Activated B cell treated with CpG ODN at 0.5 μM for 24 hours (primary cell): ENCODE measurements around the gene ATP6V1F. TPM values are rescaled to one million over a fixed set of nuclear protein-coding genes. Genes with fewer than 3 reads are reported as not detected.

ENCODE experiments used
- ATAC-seq: fragments of 200-7000 bp; cut with Tn5 transposase; one replicate; pipeline ENCODE4 v1.10.0; 2021; ENCODE audit warnings: low read depth, mild to moderate bottlenecking, moderate library complexity
- CTCF ChIA-PET: fragments of 350-600 bp; sonication (Branson Sonifier 250); formaldehyde crosslinking; loops from one replicate; lab custom pipeline; 2021; ENCODE audit warnings: antibody characterized with exemption; lab: Charles Lee
- POLR2A ChIA-PET: fragments of 350-600 bp; sonication (Branson Sonifier 250); formaldehyde crosslinking; loops from one replicate; lab custom pipeline; 2021; ENCODE audit warnings: antibody characterized with exemption; lab: Charles Lee
- DNase-seq: peaks from one replicate; pipeline ENCODE4 v3.0.0; 2022
- H3K27ac Mint-ChIP-seq: one replicate; pipeline ENCODE4 v1.8.0; 2020; ENCODE audit warnings: mixed read lengths
- H3K27me3 Mint-ChIP-seq: one replicate; pipeline ENCODE4 v1.8.0; 2021; ENCODE audit warnings: mixed read lengths
- H3K36me3 Mint-ChIP-seq: one replicate; pipeline ENCODE4 v1.8.0; 2021; ENCODE audit warnings: low read depth, mixed read lengths
- H3K4me1 Mint-ChIP-seq: one replicate; pipeline ENCODE4 v1.8.0; 2021; ENCODE audit warnings: mixed read lengths
- H3K4me3 Mint-ChIP-seq: one replicate; pipeline ENCODE4 v1.8.0; 2020; ENCODE audit warnings: mild to moderate bottlenecking, mixed read lengths
- H3K9me3 Mint-ChIP-seq: one replicate; pipeline ENCODE4 v1.8.0; 2020; ENCODE audit warnings: mixed read lengths
- intact Hi-C: fragments of 100-400 bp; cut with micrococcal nuclease; formaldehyde crosslinking; loops from one replicate; pipeline ENCODE4 v1.15.1; 2024
- total RNA-seq: library from RNA; stranded (reverse); gene quantifications from 2 replicates; pipeline ENCODE4 v1.2.3, GENCODE V29; 2022
- TF ChIP-seq, protein P1 (sequence below): fragments of 200-600 bp; IDR thresholded peaks from one replicate; pipeline ENCODE4 v1.8.0; 2022; ENCODE audit warnings: antibody characterized with exemption, mild to moderate bottlenecking

Gene ATP6V1F
- total RNA-seq, 1 donor from 2014 or later, result 100.0 TPM

GRCh38 chr7:128886391-128887168 lies 23.9 kb downstream of the ATP6V1F start:
- Mint-ChIP-seq H3K27me3 (peaks cover 11% of the 10 kb centered on the region), H3K27ac (no peak overlapping the region), H3K4me1 (peaks cover 5% of the 10 kb centered on the region), H3K36me3 (no peaks in the 10 kb centered on the region), H3K9me3 (no peaks in the 10 kb centered on the region), H3K4me3 (no peak overlapping the region)
- intact Hi-C loops, result no loop called here
- TF ChIP-seq, protein P1, sequence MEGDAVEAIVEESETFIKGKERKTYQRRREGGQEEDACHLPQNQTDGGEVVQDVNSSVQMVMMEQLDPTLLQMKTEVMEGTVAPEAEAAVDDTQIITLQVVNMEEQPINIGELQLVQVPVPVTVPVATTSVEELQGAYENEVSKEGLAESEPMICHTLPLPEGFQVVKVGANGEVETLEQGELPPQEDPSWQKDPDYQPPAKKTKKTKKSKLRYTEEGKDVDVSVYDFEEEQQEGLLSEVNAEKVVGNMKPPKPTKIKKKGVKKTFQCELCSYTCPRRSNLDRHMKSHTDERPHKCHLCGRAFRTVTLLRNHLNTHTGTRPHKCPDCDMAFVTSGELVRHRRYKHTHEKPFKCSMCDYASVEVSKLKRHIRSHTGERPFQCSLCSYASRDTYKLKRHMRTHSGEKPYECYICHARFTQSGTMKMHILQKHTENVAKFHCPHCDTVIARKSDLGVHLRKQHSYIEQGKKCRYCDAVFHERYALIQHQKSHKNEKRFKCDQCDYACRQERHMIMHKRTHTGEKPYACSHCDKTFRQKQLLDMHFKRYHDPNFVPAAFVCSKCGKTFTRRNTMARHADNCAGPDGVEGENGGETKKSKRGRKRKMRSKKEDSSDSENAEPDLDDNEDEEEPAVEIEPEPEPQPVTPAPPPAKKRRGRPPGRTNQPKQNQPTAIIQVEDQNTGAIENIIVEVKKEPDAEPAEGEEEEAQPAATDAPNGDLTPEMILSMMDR, result no peak
- ChIA-PET POLR2A (no interaction called here), CTCF (interaction anchor here (0.6 to 1.3 kb wide), 2 partner anchors 11 to 278 kb away, joined by 3 read pairs; no protein-coding TSS in a partner anchor)
- no peak for DNase-seq
- no peak for ATAC-seq

- DNase-seq (no peak), ATAC-seq (no peak)
- ChIA-PET CTCF (no interaction called here), POLR2A (no interaction called here)
- no peaks in the 10 kb centered on the region for H3K36me3 Mint-ChIP-seq
- H3K4me3 Mint-ChIP-seq, result no peak overlapping the region
- no peaks in the 10 kb centered on the region for H3K9me3 Mint-ChIP-seq
- intact Hi-C loops, result no loop called here
- no peak overlapping the region for H3K27ac Mint-ChIP-seq
- peaks cover 5% of the 10 kb centered on the region for H3K4me1 Mint-ChIP-seq
- H3K27me3 Mint-ChIP-seq, result peaks cover 15% of the 10 kb centered on the region
- TF ChIP-seq, protein P1, result no peak
Observed at GRCh38 chr7:128887169-128888038, 24.7 kb downstream of the ATP6V1F start.

- ATAC-seq (no peak), DNase-seq (no peak)
- CTCF ChIA-PET, result no interaction called here
- Mint-ChIP-seq H3K4me3 (no peak overlapping the region), H3K9me3 (no peaks in the 10 kb centered on the region), H3K4me1 (peaks cover 5% of the 10 kb centered on the region), H3K27ac (no peak overlapping the region), H3K36me3 (no peaks in the 10 kb centered on the region), H3K27me3 (peaks cover 15% of the 10 kb centered on the region)
- TF ChIP-seq, protein P1, result no peak
- POLR2A ChIA-PET, result no interaction called here
- intact Hi-C loops, result no loop called here
Observed at GRCh38 chr7:128888039-128888755, 25.5 kb downstream of the ATP6V1F start.

- H3K9me3 Mint-ChIP-seq, result no peaks in the 10 kb centered on the region
- no peak overlapping the region for H3K27ac Mint-ChIP-seq
- intact Hi-C loops, result no loop called here
- no peaks in the 10 kb centered on the region for H3K36me3 Mint-ChIP-seq
- H3K4me1 Mint-ChIP-seq, result peaks cover 2% of the 10 kb centered on the region
- no peak for ATAC-seq
- CTCF ChIA-PET, result no interaction called here
- no peak for DNase-seq
- TF ChIP-seq, protein P1, result no peak
- no peak overlapping the region for H3K4me3 Mint-ChIP-seq
- POLR2A ChIA-PET, result no interaction called here
- peaks cover 15% of the 10 kb centered on the region for H3K27me3 Mint-ChIP-seq
Observed at GRCh38 chr7:128888756-128889095, 26.1 kb downstream of the ATP6V1F start.
